HCT116 (cell line): ENCODE measurements around the gene KCNIP4. TPM values are rescaled to one million over a fixed set of nuclear protein-coding genes. Genes with fewer than 3 reads are reported as not detected.

ENCODE experiments used
- ATAC-seq: fragments of 200-7000 bp; cut with Tn5 transposase; 2 replicates; pipeline ENCODE4 v1.9.1; 2020; ENCODE audit warnings: mild to moderate bottlenecking, moderate library complexity
- BruUV-seq: library from RNA; stranded (reverse); fragments of 400-500 nt; replicated peaks from 2 replicates; lab custom pipeline; 2021; lab: Mats Ljungman, UMichigan
- CTCF ChIA-PET: fragments of 300-600 bp; sonication (Branson Sonifier 250); formaldehyde crosslinking; loops from one replicate; lab custom pipeline; 2021; ENCODE audit warnings: antibody characterized with exemption; lab: Charles Lee
- POLR2A ChIA-PET: fragments of 300-600, 350-600 bp; sonication (Branson Sonifier 250); formaldehyde crosslinking; loops from one replicate; lab custom pipeline; 2021; ENCODE audit warnings: antibody characterized with exemption; lab: Charles Lee
- RAD21 ChIA-PET, 2 experiments: fragments of 300-600 bp; sonication (Branson Sonifier 250); formaldehyde crosslinking; loops; one replicate each; lab custom pipeline; 2023; ENCODE audit warnings: low total read pairs in 2 of 2; ENCODE audit not compliant: uncharacterized antibody in 2 of 2, unreplicated experiment in 2 of 2, low non-redundant PET in 1 of 2; lab: Charles Lee
- DNase-seq: peaks from one replicate; pipeline ENCODE4 v3.0.0-alpha.2; 2010; ENCODE audit warnings: low read depth, low spot score
- H2AFZ ChIP-seq: fragments of 200-600 bp; shearing (Covaris generic), sonication (generic); 2 replicates; pipeline ENCODE4 v1.6.1; 2017; ENCODE audit warnings: low read depth, mixed run types, mixed read lengths, antibody characterized with exemption, low read length; ENCODE audit not compliant: poor library complexity, severe bottlenecking
- H3K27ac ChIP-seq: 2 replicates; pipeline ENCODE4 v1.5.1; 2012; ENCODE audit warnings: low read depth, low read length
- H3K27me3 ChIP-seq: fragments of 200-600 bp; sonication (generic); 2 replicates; pipeline ENCODE4 v1.6.1; 2016; ENCODE audit warnings: mixed run types, low read length, mixed read lengths; ENCODE audit not compliant: insufficient read depth
- H3K36me3 ChIP-seq, 2 experiments: fragments of 200-500 bp in 1 of 2; fragments of 200-600 bp in 1 of 2; sonication (Bioruptor generic) in 1 of 2; sonication (generic) in 1 of 2; 2 replicates each; pipeline versions ENCODE4 v1.5.1 to v1.6.1; 2014 to 2016; ENCODE audit warnings: low read length in 2 of 2, inconsistent platforms in 1 of 2, mixed read lengths in 1 of 2, mixed run types in 1 of 2; ENCODE audit not compliant: insufficient read depth in 2 of 2, control insufficient read depth in 1 of 2
- H3K4me1 ChIP-seq, 2 experiments: fragments of 200-600 bp in 1 of 2; sonication (generic) in 1 of 2; 2 replicates each; pipeline versions ENCODE4 v1.5.1 to v1.6.1; 2012 to 2017; ENCODE audit warnings: low read length in 2 of 2, inconsistent platforms in 1 of 2, mild to moderate bottlenecking in 1 of 2, mixed read lengths in 1 of 2, mixed run types in 1 of 2, moderate library complexity in 1 of 2; ENCODE audit not compliant: insufficient read depth in 2 of 2, control insufficient read depth in 1 of 2
- H3K4me2 ChIP-seq: fragments of 200-600 bp; sonication (generic); 2 replicates; pipeline ENCODE4 v1.6.1; 2017; ENCODE audit warnings: mixed run types, low read length, mixed read lengths
- H3K4me3 ChIP-seq, 2 experiments: fragments of 200-600 bp in 1 of 2; sonication (generic) in 1 of 2; replicated peaks in 1 of 2; 2 replicates each; pipeline ENCODE4 v1.5.1; 2011 to 2016; ENCODE audit warnings: low read length in 2 of 2, control low read depth in 1 of 2, low read depth in 1 of 2, mild to moderate bottlenecking in 1 of 2, mixed read lengths in 1 of 2, mixed run types in 1 of 2
- H3K79me2 ChIP-seq: fragments of 200-600 bp; sonication (generic); 2 replicates; pipeline ENCODE4 v1.6.1; 2017; ENCODE audit warnings: mild to moderate bottlenecking, mixed run types, low read length, moderate library complexity, mixed read lengths; ENCODE audit not compliant: insufficient read depth
- H3K9ac ChIP-seq: fragments of 200-600 bp; sonication (generic); 2 replicates; pipeline ENCODE4 v1.6.1; 2016; ENCODE audit warnings: low read length, mixed read lengths
- H3K9me2 ChIP-seq: fragments of 200-600 bp; sonication (generic), shearing (Covaris generic); 2 replicates; pipeline ENCODE4 v1.6.1; 2017; ENCODE audit warnings: mixed run types, mild to moderate bottlenecking, moderate library complexity; ENCODE audit not compliant: insufficient read depth
- H3K9me3 ChIP-seq, 2 experiments: fragments of 200-500 bp in 1 of 2; fragments of 200-600 bp in 1 of 2; sonication (Bioruptor generic) in 1 of 2; sonication (generic) in 1 of 2; 2 replicates each; pipeline ENCODE4 v1.6.1; 2014 to 2017; ENCODE audit warnings: low read length in 2 of 2, mixed read lengths in 2 of 2, inconsistent platforms in 1 of 2, low read depth in 1 of 2, mild to moderate bottlenecking in 1 of 2, mixed run types in 1 of 2, moderate library complexity in 1 of 2; ENCODE audit not compliant: control insufficient read depth in 1 of 2, insufficient read depth in 1 of 2
- H4K20me1 ChIP-seq: fragments of 200-600 bp; sonication (generic), shearing (Covaris generic); 2 replicates; pipeline ENCODE4 v1.6.1; 2017; ENCODE audit warnings: mixed run types, mild to moderate bottlenecking, moderate library complexity; ENCODE audit not compliant: insufficient read depth
- ATF3 ChIP-seq: IDR thresholded peaks from 2 replicates; pipeline ENCODE4 v1.6.1; 2012
- CBX3 ChIP-seq: IDR thresholded peaks from 2 replicates; pipeline ENCODE4 v1.6.1; 2012; ENCODE audit warnings: low read depth
- EZH2phosphoT487 ChIP-seq: fragments of 200-600 bp; IDR thresholded peaks from 2 replicates; pipeline ENCODE4 v1.6.1; 2018; ENCODE audit warnings: antibody characterized with exemption, borderline replicate concordance
- JUND ChIP-seq: IDR thresholded peaks from 2 replicates; pipeline ENCODE4 v1.6.1; 2012
- SP1 ChIP-seq: IDR thresholded peaks from 2 replicates; pipeline ENCODE4 v1.6.1; 2012; ENCODE audit warnings: low read depth
- TCF7L2 ChIP-seq: IDR thresholded peaks from 2 replicates; pipeline ENCODE4 v1.7.0; 2011; ENCODE audit warnings: borderline replicate concordance, inconsistent platforms; ENCODE audit not compliant: insufficient read depth, insufficient read length; ENCODE audit errors: extremely low read depth
- ZFX ChIP-seq: fragments of 450-650 bp; IDR thresholded peaks from 2 replicates; pipeline ENCODE4 v1.6.1; 2017
- intact Hi-C: fragments of 100-400 bp; cut with micrococcal nuclease; formaldehyde crosslinking; loops from 2 replicates; pipeline ENCODE4 v1.10.0; 2022
- total RNA-seq: library from RNA; stranded (reverse); gene quantifications from one replicate; pipeline ENCODE4 v1.2.1, GENCODE V29; 2021; ENCODE audit not compliant: unreplicated experiment

The KCNIP4 gene
- total RNA-seq, 1 experiment from 2014 or later, result not detected

GRCh38 chr4:21960793-21961192, 12.2 kb upstream of the KCNIP4 start:
- H3K4me1 ChIP-seq, result no peaks in the 10 kb centered on the region
- H3K9me2 ChIP-seq, result no peaks in the 10 kb centered on the region
- H3K27me3 ChIP-seq, result no peaks in the 10 kb centered on the region
- no peak for ATAC-seq
- H4K20me1 ChIP-seq, result no peaks in the 10 kb centered on the region
- DNase-seq, result no peak
- no TSS peak for BruUV-seq
- no peaks in the 10 kb centered on the region for H3K36me3 ChIP-seq
- no peak overlapping the region for H3K27ac ChIP-seq
- CTCF ChIA-PET, result no interaction called here
- no peak overlapping the region for H3K9ac ChIP-seq
- H3K79me2 ChIP-seq, result no peaks in the 10 kb centered on the region
- no peak overlapping the region for H3K4me2 ChIP-seq
- peaks cover 0 to 8% of the 10 kb centered on the region in 2 experiments; a peak in 2 of 4 replicates for H3K9me3 ChIP-seq
- no peak for TF ChIP-seq SP1
- TF ChIP-seq JUND, result no peak
- TF ChIP-seq TCF7L2, result no peak
- TF ChIP-seq ATF3, result no peak
- TF ChIP-seq ZFX, result no peak
- TF ChIP-seq EZH2phosphoT487, result no peak
- no peak for TF ChIP-seq CBX3
- TF ChIP-seq, all 23 proteins: peak for 0
- ChIA-PET RAD21 (no interaction called here), POLR2A (no interaction called here)
- H2AFZ ChIP-seq, result no peak overlapping the region
- no peak overlapping the region for H3K4me3 ChIP-seq
- intact Hi-C loops, result no loop called here

- no TSS peak for BruUV-seq
- H3K4me2 ChIP-seq, result no peak overlapping the region
Observed at GRCh38 chr4:21954916-21955315, 6.3 kb upstream of the KCNIP4 start.

More at GRCh38 chr4:21954916-21955315, 6.3 kb upstream of the KCNIP4 start:
- DNase-seq (no peak), ATAC-seq (no peak)
- no peaks in the 10 kb centered on the region for H3K79me2 ChIP-seq
- no peaks in the 10 kb centered on the region for H4K20me1 ChIP-seq
- ChIA-PET CTCF (no interaction called here), RAD21 (no interaction called here), POLR2A (no interaction called here)
- H3K9me2 ChIP-seq, result no peaks in the 10 kb centered on the region
- H3K27me3 ChIP-seq, result no peaks in the 10 kb centered on the region
- H3K4me1 ChIP-seq, result no peaks in the 10 kb centered on the region
- no peak overlapping the region for H2AFZ ChIP-seq
- H3K4me3 ChIP-seq, result no peak overlapping the region
- H3K27ac ChIP-seq, result no peak overlapping the region
- peaks cover 0 to 6% of the 10 kb centered on the region in 2 experiments; a peak in 2 of 4 replicates for H3K9me3 ChIP-seq
- H3K36me3 ChIP-seq, result no peaks in the 10 kb centered on the region
- H3K9ac ChIP-seq, result no peak overlapping the region
- no peak for TF ChIP-seq CBX3
- intact Hi-C loops, result no loop called here
